ENCODE data around the gene TLR3.

TLR3 gene

DNA sequence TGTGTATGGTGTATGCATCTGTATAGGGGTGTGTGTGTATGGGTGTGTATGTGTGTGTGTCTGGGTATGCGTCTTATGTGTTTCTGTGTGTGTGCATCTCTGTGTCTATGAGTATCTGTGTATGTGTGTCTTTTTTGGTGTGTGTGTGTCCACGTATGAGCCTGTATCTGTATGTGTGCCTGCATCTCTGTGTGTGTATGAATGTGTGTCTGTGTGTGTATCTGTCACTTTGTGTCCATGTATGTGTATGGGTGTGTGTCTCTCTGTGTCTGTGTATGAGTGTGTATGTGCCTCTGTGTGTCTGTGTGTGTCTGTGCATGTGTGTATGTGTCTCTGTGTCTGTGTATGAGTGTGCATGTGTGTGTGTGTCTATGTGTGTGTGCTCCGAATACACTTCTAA is 59.9 kb downstream of the TLR3 start:
- H3K4me1 ChIP-seq (ENCODE audit: control insufficient read depth, insufficient read depth, low read length): no peaks in the 10 kb centered on the region
- H3K9ac ChIP-seq (ENCODE audit: low read length): no peak overlapping the region
- H3K36me3 ChIP-seq (ENCODE audit: control insufficient read depth, insufficient read depth, low read length): no peaks in the 10 kb centered on the region
- no peaks in the 10 kb centered on the region for H3K27me3 ChIP-seq (ENCODE audit: control insufficient read depth, insufficient read depth, low read length)
- H3K4me3 ChIP-seq (ENCODE audit: low read length): no peak overlapping the region
- no peak overlapping the region for H3K27ac ChIP-seq (ENCODE audit: low read depth, low read length)

DNA sequence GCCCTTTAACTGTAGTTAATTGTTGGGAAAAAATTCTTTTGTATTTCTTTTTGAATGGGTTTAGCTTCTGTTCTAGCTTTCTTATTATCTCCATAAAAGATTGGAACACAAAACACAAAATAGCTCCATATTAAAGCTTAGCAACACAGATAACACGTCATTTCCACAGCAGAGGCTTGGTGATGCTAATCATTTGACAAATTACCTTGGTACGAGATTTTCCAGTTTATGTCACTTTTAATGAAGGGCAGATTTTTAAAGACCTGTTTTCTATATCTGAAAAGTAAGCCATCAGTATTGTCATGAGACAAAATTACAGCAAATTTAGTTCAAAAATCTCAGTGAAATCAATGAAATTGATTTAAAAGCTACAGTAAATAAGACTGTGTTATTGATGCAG is 63.0 kb downstream of the TLR3 start:
- no peak overlapping the region for H3K4me3 ChIP-seq (ENCODE audit: low read length)

DNA sequence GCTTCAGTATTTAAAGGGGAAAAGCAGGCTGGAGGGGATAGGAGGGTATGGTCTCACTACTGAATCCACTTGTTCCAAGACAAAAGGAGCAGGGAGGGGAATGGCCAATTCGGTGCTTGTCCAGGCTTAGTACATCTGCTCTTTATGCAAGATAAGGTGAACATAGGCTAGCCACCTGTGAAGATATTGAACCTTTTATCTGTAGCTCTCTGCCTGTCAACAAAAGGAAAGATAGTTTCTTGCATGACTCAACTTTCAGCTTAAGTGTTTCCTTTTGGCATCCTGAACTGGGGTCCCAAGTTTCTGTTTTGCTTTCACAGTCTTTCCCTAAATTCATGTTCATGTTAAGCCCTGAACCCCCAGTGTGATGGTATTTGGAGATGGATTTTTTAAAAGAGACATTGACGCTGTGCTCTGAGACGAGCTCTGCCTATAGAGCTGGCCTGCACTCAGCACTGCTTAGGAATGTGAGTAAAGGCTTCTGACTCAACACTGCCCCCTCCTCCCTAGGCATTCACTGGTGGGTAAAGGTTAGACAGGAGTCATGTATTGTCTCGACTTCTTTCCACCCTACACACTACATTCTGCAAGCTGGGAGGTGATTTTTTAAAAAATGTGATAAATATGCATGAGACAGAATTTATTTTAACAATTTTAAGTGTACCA is 63.8 kb downstream of the TLR3 start:
- no peak overlapping the region for H3K27ac ChIP-seq (ENCODE audit: low read depth, low read length)
- H3K9ac ChIP-seq (ENCODE audit: low read length): no peak overlapping the region
- no peaks in the 10 kb centered on the region for H3K36me3 ChIP-seq (ENCODE audit: control insufficient read depth, insufficient read depth, low read length)
- no peaks in the 10 kb centered on the region for H3K4me1 ChIP-seq (ENCODE audit: control insufficient read depth, insufficient read depth, low read length)
- no peak overlapping the region for H3K4me3 ChIP-seq (ENCODE audit: low read length)
- no peaks in the 10 kb centered on the region for H3K27me3 ChIP-seq (ENCODE audit: control insufficient read depth, insufficient read depth, low read length)

More for the DNA sequence above, 63.0 kb downstream of the TLR3 start:
- no peak overlapping the region for H3K9ac ChIP-seq (ENCODE audit: low read length)
- no peaks in the 10 kb centered on the region for H3K4me1 ChIP-seq (ENCODE audit: control insufficient read depth, insufficient read depth, low read length)
- no peaks in the 10 kb centered on the region for H3K36me3 ChIP-seq (ENCODE audit: control insufficient read depth, insufficient read depth, low read length)
- no peak overlapping the region for H3K27ac ChIP-seq (ENCODE audit: low read depth, low read length)
- no peaks in the 10 kb centered on the region for H3K27me3 ChIP-seq (ENCODE audit: control insufficient read depth, insufficient read depth, low read length)

DNA sequence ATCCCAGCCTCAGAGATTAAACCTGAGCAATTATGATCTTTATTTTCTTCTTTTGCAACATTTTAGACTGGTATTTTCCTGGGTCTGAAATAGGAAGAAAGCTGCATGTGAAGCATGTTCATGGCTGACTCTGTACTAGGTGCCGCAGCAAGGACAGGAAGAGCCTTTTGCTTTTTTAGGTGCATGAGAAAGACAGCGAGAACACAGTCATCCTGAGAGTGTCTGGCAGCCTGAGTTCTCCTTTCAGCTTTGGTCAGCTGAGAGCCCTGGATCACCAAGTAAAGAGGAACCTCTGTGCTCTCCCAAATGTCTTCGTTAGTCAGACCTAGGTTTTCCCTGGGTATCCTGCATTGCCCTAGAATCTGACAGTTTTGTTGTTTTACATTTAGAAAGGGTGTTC is 65.3 kb downstream of the TLR3 start:
- H3K9ac ChIP-seq (ENCODE audit: low read length): no peak overlapping the region
- no peaks in the 10 kb centered on the region for H3K27me3 ChIP-seq (ENCODE audit: control insufficient read depth, insufficient read depth, low read length)
- no peaks in the 10 kb centered on the region for H3K4me1 ChIP-seq (ENCODE audit: control insufficient read depth, insufficient read depth, low read length)
- H3K27ac ChIP-seq (ENCODE audit: low read depth, low read length): no peak overlapping the region
- H3K4me3 ChIP-seq (ENCODE audit: low read length): no peak overlapping the region
- no peaks in the 10 kb centered on the region for H3K36me3 ChIP-seq (ENCODE audit: control insufficient read depth, insufficient read depth, low read length)

DNA sequence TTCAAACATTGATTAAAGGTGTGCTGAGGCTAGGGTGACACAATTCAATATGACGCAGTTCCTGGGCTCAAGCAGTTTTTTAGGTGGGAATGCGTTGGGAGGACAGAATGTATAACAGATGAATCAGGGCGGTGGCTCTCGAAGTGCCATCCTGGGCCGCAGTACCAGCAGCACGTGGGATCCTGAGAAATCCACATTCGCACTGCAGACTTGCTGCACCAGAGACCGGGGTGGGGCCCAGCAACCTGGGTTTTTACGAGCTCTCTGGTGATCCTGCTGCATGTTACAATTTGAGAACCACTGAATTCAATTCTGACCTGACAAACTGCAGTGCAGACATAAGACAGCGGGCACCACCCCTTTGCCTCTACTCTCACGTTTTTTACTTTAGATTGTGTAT is 65.9 kb downstream of the TLR3 start:
- no peaks in the 10 kb centered on the region for H3K4me1 ChIP-seq (ENCODE audit: control insufficient read depth, insufficient read depth, low read length)
- no peaks in the 10 kb centered on the region for H3K27me3 ChIP-seq (ENCODE audit: control insufficient read depth, insufficient read depth, low read length)
- H3K9ac ChIP-seq (ENCODE audit: low read length): no peak overlapping the region
- no peaks in the 10 kb centered on the region for H3K36me3 ChIP-seq (ENCODE audit: control insufficient read depth, insufficient read depth, low read length)
- H3K4me3 ChIP-seq (ENCODE audit: low read length): no peak overlapping the region
- no peak overlapping the region for H3K27ac ChIP-seq (ENCODE audit: low read depth, low read length)

DNA sequence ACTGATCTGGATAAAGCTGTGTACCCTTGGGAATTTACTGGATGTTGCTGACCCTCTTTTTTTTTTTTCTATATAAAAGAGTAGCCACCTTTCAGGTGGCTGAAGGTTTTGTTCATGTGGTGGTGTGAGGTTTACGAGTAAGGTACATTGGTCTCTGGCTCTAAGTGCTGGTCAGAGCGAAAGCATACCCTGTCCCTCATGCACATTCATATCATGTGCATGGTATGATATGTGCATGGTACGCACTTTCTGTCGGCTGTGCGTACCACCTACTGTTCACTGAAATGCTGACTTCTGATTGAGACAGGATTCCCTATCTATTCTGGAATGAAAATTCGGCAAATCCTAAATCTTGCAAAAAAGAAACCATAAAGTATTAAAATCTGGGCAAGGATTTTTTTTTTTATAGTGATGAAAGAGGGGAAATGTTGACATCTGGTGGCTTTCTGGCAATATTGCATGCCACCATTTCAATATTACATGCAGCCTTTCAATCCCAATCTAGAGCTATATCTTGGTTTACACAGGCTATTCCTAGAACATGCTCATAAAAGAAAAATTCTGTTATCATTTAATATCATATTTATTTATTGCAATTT is 68.3 kb downstream of the TLR3 start:
- Histone ChIP-seq H3K4me3 (ENCODE audit: low read length) (no peak overlapping the region), H3K36me3 (ENCODE audit: control insufficient read depth, insufficient read depth, low read length) (no peaks in the 10 kb centered on the region), H3K9ac (ENCODE audit: low read length) (no peak overlapping the region), H3K27me3 (ENCODE audit: control insufficient read depth, insufficient read depth, low read length) (no peaks in the 10 kb centered on the region), H3K4me1 (ENCODE audit: control insufficient read depth, insufficient read depth, low read length) (no peaks in the 10 kb centered on the region), H3K27ac (ENCODE audit: low read depth, low read length) (no peak overlapping the region)
